SK-N-SH treated with all-trans-retinoic acid at 6 μM for 48 hours (cell line): ENCODE data around the gene SAG.

Experiments
- ATAC-seq: fragments of 200-7000 bp; cut with Tn5 transposase; 3 replicates; pipeline ENCODE4 v1.9.1; 2020; ENCODE audit warnings: mild to moderate bottlenecking, moderate library complexity
- ARNTL ChIP-seq: fragments of 450-650 bp; formaldehyde crosslinking; IDR thresholded peaks from 2 replicates; pipeline ENCODE4 v1.5.0; 2020; ENCODE audit warnings: low read depth, mild to moderate bottlenecking, moderate library complexity, borderline replicate concordance
- CSDC2 ChIP-seq: fragments of 250-450 bp; sonication (Bioruptor Pico); IDR thresholded peaks from 2 replicates; pipeline ENCODE4 v1.5.0; 2020; ENCODE audit warnings: mild to moderate bottlenecking, moderate library complexity
- GLIS3 ChIP-seq: fragments of 250-450 bp; sonication (Bioruptor Pico); IDR thresholded peaks from 2 replicates; pipeline ENCODE4 v1.5.0; 2020; ENCODE audit warnings: mild to moderate bottlenecking, moderate library complexity
- ISL1 ChIP-seq: fragments of 250-450 bp; sonication (Bioruptor Pico); IDR thresholded peaks from 2 replicates; pipeline ENCODE4 v2.1.2; 2022; ENCODE audit warnings: mild to moderate bottlenecking, moderate library complexity
- OSR1 ChIP-seq: fragments of 250-450 bp; sonication (Bioruptor Pico); IDR thresholded peaks from 2 replicates; pipeline ENCODE4 v1.8.0; 2022; ENCODE audit warnings: moderate library complexity, mild to moderate bottlenecking, inconsistent platforms
- RARB ChIP-seq: fragments of 250-450 bp; sonication (Bioruptor Pico); IDR thresholded peaks from 2 replicates; pipeline ENCODE4 v1.8.0; 2021; ENCODE audit warnings: mild to moderate bottlenecking, moderate library complexity
- SNAI2 ChIP-seq: fragments of 250-450 bp; sonication (Bioruptor Pico); IDR thresholded peaks from 2 replicates; pipeline ENCODE4 v1.5.0; 2020; ENCODE audit warnings: mild to moderate bottlenecking, moderate library complexity
- TCF4 ChIP-seq: fragments of 250-450 bp; sonication (Bioruptor Pico); IDR thresholded peaks from 2 replicates; pipeline ENCODE4 v1.8.0; 2021; ENCODE audit warnings: mild to moderate bottlenecking, moderate library complexity, borderline replicate concordance
- TOX ChIP-seq: fragments of 250-450 bp; sonication (Bioruptor Pico); IDR thresholded peaks from 2 replicates; pipeline ENCODE4 v1.8.0; 2021; ENCODE audit warnings: mild to moderate bottlenecking, moderate library complexity, borderline replicate concordance
- ZC3H10 ChIP-seq: fragments of 250-450 bp; sonication (Bioruptor Pico); IDR thresholded peaks from 2 replicates; pipeline ENCODE4 v1.5.1; 2021; ENCODE audit warnings: mild to moderate bottlenecking, moderate library complexity
- ZFP3 ChIP-seq: fragments of 250-450 bp; sonication (Bioruptor Pico); IDR thresholded peaks from 2 replicates; pipeline ENCODE4 v1.5.0; 2020; ENCODE audit warnings: mild to moderate bottlenecking, moderate library complexity
- ZNF565 ChIP-seq: fragments of 450-650 bp; formaldehyde crosslinking; conservative IDR thresholded peaks from 2 replicates; pipeline ENCODE4 v1.5.0; 2020; ENCODE audit warnings: low read depth, mild to moderate bottlenecking, moderate library complexity
- ZNF70 ChIP-seq: fragments of 450-650 bp; formaldehyde crosslinking; IDR thresholded peaks from 2 replicates; pipeline ENCODE4 v1.5.0; 2020; ENCODE audit warnings: mild to moderate bottlenecking, moderate library complexity
- ZNF8 ChIP-seq: fragments of 450-650 bp; formaldehyde crosslinking; IDR thresholded peaks from 2 replicates; pipeline ENCODE4 v1.5.0; 2020; ENCODE audit warnings: mild to moderate bottlenecking, moderate library complexity
- TF ChIP-seq, protein P1 (sequence below): fragments of 250-450 bp; sonication (Bioruptor Pico); IDR thresholded peaks from 2 replicates; pipeline ENCODE4 v1.8.0; 2020; ENCODE audit warnings: mild to moderate bottlenecking, moderate library complexity, borderline replicate concordance
- TF ChIP-seq, protein P2 (sequence below): fragments of 250-450 bp; sonication (Bioruptor Pico); IDR thresholded peaks from 2 replicates; pipeline ENCODE4 v1.5.0; 2020; ENCODE audit warnings: mild to moderate bottlenecking, moderate library complexity
- TF ChIP-seq, protein P3 (sequence below): fragments of 250-450 bp; sonication (Bioruptor Pico); IDR thresholded peaks from 2 replicates; pipeline ENCODE4 v1.5.1; 2021; ENCODE audit warnings: mild to moderate bottlenecking, moderate library complexity
- TF ChIP-seq, protein P4 (sequence below): fragments of 250-450 bp; sonication (Bioruptor Pico); IDR thresholded peaks from 2 replicates; pipeline ENCODE4 v1.8.0; 2021; ENCODE audit warnings: low read depth, mild to moderate bottlenecking, moderate library complexity, borderline replicate concordance
- TF ChIP-seq, protein P5 (sequence below): fragments of 250-450 bp; sonication (Bioruptor Pico); IDR thresholded peaks from 2 replicates; pipeline ENCODE4 v1.5.1; 2020; ENCODE audit warnings: low read depth, mild to moderate bottlenecking, moderate library complexity

The SAG gene

DNA sequence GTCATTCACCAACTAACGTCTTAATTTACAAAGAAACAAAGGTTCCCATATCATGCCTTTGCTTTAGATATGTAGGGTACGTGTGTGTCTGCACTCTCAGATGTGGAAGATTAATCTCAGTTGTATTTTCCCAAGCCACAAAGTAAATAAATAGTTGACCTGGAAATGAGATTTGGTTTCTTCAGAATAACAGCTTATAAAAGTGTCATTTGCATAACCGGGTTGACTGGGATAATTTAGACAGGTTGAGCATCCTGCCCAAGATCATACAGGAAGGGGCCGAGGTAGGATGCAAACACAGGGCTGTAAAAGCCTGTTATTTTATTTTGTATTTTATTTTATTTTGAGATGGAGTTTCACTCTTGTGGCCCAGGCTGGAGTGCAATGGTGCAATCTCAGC, 36.7 kb upstream of the SAG start:
- TF ChIP-seq, protein P1, sequence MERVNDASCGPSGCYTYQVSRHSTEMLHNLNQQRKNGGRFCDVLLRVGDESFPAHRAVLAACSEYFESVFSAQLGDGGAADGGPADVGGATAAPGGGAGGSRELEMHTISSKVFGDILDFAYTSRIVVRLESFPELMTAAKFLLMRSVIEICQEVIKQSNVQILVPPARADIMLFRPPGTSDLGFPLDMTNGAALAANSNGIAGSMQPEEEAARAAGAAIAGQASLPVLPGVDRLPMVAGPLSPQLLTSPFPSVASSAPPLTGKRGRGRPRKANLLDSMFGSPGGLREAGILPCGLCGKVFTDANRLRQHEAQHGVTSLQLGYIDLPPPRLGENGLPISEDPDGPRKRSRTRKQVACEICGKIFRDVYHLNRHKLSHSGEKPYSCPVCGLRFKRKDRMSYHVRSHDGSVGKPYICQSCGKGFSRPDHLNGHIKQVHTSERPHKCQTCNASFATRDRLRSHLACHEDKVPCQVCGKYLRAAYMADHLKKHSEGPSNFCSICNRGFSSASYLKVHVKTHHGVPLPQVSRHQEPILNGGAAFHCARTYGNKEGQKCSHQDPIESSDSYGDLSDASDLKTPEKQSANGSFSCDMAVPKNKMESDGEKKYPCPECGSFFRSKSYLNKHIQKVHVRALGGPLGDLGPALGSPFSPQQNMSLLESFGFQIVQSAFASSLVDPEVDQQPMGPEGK (CRISPR knock-in tag) = no peak
- TF ChIP-seq ZFP3 (CRISPR knock-in tag) (no peak), GLIS3 (no peak), TOX (CRISPR knock-in tag) (no peak), ZNF8 (CRISPR knock-in tag) (no peak), TCF4 (no peak), ISL1 (CRISPR knock-in tag) (no peak), ZNF565 (no peak), RARB (CRISPR knock-in tag) (no peak), ARNTL (no peak)
- TF ChIP-seq, protein P2, sequence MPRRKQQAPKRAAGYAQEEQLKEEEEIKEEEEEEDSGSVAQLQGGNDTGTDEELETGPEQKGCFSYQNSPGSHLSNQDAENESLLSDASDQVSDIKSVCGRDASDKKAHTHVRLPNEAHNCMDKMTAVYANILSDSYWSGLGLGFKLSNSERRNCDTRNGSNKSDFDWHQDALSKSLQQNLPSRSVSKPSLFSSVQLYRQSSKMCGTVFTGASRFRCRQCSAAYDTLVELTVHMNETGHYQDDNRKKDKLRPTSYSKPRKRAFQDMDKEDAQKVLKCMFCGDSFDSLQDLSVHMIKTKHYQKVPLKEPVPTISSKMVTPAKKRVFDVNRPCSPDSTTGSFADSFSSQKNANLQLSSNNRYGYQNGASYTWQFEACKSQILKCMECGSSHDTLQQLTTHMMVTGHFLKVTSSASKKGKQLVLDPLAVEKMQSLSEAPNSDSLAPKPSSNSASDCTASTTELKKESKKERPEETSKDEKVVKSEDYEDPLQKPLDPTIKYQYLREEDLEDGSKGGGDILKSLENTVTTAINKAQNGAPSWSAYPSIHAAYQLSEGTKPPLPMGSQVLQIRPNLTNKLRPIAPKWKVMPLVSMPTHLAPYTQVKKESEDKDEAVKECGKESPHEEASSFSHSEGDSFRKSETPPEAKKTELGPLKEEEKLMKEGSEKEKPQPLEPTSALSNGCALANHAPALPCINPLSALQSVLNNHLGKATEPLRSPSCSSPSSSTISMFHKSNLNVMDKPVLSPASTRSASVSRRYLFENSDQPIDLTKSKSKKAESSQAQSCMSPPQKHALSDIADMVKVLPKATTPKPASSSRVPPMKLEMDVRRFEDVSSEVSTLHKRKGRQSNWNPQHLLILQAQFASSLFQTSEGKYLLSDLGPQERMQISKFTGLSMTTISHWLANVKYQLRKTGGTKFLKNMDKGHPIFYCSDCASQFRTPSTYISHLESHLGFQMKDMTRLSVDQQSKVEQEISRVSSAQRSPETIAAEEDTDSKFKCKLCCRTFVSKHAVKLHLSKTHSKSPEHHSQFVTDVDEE (CRISPR knock-in tag) = no peak
- TF ChIP-seq, protein P3, sequence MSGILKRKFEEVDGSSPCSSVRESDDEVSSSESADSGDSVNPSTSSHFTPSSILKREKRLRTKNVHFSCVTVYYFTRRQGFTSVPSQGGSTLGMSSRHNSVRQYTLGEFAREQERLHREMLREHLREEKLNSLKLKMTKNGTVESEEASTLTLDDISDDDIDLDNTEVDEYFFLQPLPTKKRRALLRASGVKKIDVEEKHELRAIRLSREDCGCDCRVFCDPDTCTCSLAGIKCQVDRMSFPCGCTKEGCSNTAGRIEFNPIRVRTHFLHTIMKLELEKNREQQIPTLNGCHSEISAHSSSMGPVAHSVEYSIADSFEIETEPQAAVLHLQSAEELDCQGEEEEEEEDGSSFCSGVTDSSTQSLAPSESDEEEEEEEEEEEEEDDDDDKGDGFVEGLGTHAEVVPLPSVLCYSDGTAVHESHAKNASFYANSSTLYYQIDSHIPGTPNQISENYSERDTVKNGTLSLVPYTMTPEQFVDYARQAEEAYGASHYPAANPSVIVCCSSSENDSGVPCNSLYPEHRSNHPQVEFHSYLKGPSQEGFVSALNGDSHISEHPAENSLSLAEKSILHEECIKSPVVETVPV (CRISPR knock-in tag) = no peak
- TF ChIP-seq, protein P4, sequence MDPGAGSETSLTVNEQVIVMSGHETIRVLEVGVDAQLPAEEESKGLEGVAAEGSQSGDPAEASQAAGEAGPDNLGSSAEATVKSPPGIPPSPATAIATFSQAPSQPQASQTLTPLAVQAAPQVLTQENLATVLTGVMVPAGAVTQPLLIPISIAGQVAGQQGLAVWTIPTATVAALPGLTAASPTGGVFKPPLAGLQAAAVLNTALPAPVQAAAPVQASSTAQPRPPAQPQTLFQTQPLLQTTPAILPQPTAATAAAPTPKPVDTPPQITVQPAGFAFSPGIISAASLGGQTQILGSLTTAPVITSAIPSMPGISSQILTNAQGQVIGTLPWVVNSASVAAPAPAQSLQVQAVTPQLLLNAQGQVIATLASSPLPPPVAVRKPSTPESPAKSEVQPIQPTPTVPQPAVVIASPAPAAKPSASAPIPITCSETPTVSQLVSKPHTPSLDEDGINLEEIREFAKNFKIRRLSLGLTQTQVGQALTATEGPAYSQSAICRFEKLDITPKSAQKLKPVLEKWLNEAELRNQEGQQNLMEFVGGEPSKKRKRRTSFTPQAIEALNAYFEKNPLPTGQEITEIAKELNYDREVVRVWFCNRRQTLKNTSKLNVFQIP = no peak
- ATAC-seq = no peak

DNA sequence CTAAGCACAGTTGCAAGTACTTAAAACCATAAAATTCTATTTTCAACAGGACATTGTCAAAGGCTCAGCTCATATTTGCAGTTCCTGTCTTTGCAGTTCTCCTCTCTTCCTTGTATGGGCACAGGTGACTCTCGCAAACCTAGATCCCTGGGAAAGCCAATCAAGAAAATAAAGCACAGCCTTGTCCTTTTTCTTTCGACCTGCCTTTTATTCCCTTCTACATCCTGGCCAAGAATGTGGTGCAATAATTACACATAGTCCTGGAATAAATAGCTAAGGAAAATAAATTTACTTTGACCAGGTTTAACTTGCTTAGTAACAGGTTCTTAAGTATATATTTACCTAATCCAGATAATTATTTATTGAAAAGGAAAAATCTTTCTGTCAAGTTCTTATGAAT, 35.9 kb upstream of the SAG start:
- no peak for ATAC-seq
- TF ChIP-seq ISL1 (CRISPR knock-in tag) (no peak), ARNTL (no peak), SNAI2 (no peak), RARB (CRISPR knock-in tag) (no peak), CSDC2 (CRISPR knock-in tag) (no peak), OSR1 (CRISPR knock-in tag) (no peak), ZNF70 (CRISPR knock-in tag) (no peak), TCF4 (no peak), ZC3H10 (CRISPR knock-in tag) (no peak), GLIS3 (no peak)
- TF ChIP-seq, protein P5, sequence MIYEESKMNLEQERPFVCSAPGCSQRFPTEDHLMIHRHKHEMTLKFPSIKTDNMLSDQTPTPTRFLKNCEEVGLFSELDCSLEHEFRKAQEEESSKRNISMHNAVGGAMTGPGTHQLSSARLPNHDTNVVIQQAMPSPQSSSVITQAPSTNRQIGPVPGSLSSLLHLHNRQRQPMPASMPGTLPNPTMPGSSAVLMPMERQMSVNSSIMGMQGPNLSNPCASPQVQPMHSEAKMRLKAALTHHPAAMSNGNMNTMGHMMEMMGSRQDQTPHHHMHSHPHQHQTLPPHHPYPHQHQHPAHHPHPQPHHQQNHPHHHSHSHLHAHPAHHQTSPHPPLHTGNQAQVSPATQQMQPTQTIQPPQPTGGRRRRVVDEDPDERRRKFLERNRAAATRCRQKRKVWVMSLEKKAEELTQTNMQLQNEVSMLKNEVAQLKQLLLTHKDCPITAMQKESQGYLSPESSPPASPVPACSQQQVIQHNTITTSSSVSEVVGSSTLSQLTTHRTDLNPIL (CRISPR knock-in tag) = no peak
- TF ChIP-seq, protein P1 (CRISPR knock-in tag) = no peak
- TF ChIP-seq, protein P2 (CRISPR knock-in tag) = no peak
